Fibroblast of lung (primary cell): ENCODE results near the gene ABR.

Experiments used
- CTCF ChIP-seq, 2 donors: IDR thresholded peaks in 1 of 2; conservative IDR thresholded peaks in 1 of 2; 1 replicate in 1 of 2; 2 replicates in 1 of 2; pipeline ENCODE4 v1.5.1; 2011 to 2012; ENCODE audit warnings: low read length in 2 of 2, control low read depth in 1 of 2, inconsistent platforms in 1 of 2, low read depth in 1 of 2, mild to moderate bottlenecking in 1 of 2
- EZH2 ChIP-seq: IDR thresholded peaks from 2 replicates; pipeline ENCODE4 v1.5.1; 2012; ENCODE audit warnings: low read length, control low read depth, mild to moderate bottlenecking; ENCODE audit errors: missing control alignments

GRCh38 chr17:1071103-1071825 lies 108.5 kb downstream of the ABR start:
- no peak for TF ChIP-seq CTCF (conservative IDR thresholded peaks at IDR 0.05 in 1 of 2, IDR thresholded peaks at IDR 0.05 in 1 of 2; ENCODE audit: low read depth in 1 of 2, low read length in 2 of 2)
- no peak for TF ChIP-seq EZH2
